SJCRH30 (cell line): ENCODE results near the gene ST8SIA6. TPM values are rescaled to one million over a fixed set of nuclear protein-coding genes. Genes with fewer than 3 reads are reported as not detected.

Experiments
- DNase-seq, 2 experiments: peaks; one replicate each; pipeline ENCODE4 v3.0.0-alpha.2; 2015 to 2020
- H3K27ac ChIP-seq: fragments of 250-450 bp; sonication (Bioruptor Pico); 2 replicates; pipeline ENCODE4 v1.5.1; 2020; ENCODE audit warnings: mild to moderate bottlenecking, moderate library complexity
- H3K27me3 ChIP-seq: fragments of 250-450 bp; sonication (Bioruptor Pico); 2 replicates; pipeline ENCODE4 v1.5.1; 2020; ENCODE audit warnings: mild to moderate bottlenecking, moderate library complexity
- H3K36me3 ChIP-seq: fragments of 250-450 bp; sonication (Bioruptor Pico); 2 replicates; pipeline ENCODE4 v1.5.1; 2020; ENCODE audit warnings: mild to moderate bottlenecking, moderate library complexity
- H3K4me1 ChIP-seq: fragments of 250-450 bp; sonication (Bioruptor Pico); 2 replicates; pipeline ENCODE4 v1.5.1; 2020; ENCODE audit warnings: mild to moderate bottlenecking, moderate library complexity
- H3K4me3 ChIP-seq: fragments of 250-450 bp; sonication (Bioruptor Pico); 2 replicates; pipeline ENCODE4 v1.5.1; 2020; ENCODE audit warnings: mild to moderate bottlenecking, moderate library complexity
- H3K9me3 ChIP-seq: fragments of 250-450 bp; sonication (Bioruptor Pico); replicated peaks from 2 replicates; pipeline ENCODE4 v1.5.1; 2020; ENCODE audit warnings: mild to moderate bottlenecking, moderate library complexity
- total RNA-seq: library from RNA; depleted of rRNA; stranded (reverse); fragments of >200 nt; shearing (Covaris generic); gene quantifications from 2 replicates; pipeline ENCODE4 v1.2.3, GENCODE V29; 2014

ST8SIA6 gene
- total RNA-seq, 1 experiment from 2014 or later = not detected

DNA sequence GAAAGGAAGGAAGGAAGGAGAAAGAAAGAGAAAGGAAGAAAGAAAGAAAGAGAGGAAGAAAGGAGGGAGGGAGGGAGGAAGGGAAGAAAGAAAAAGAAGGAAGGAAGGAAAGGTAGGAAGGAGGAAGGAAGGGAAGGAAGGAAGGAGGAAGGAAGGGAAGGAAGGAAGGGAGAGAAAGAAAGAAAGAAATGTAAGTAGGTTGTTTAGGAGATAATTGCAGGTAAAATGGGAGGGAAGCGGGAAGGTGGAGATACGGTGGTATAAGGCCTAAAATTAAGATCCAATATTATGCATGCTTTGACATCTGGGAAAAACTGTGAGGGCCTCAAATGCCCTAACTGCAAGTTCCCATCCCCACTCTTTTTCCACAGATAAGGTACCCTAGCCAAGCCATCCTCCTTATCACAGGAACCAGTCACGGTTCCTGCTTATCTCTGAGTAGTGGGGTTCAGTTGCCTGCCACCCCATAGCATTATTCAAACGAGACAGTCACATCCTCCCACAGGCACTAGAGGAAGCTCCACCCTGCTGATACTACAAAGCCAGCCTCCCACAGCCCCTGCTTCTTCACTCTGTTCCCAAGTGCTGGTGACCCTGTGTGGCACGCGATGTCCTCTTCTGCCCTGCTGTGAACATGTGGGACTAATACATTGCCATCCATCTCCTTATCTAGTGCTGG is 28.7 kb downstream of the ST8SIA6 start:
- no peak overlapping the region for H3K4me3 ChIP-seq
- no peaks in the 10 kb centered on the region for H3K4me1 ChIP-seq

DNA sequence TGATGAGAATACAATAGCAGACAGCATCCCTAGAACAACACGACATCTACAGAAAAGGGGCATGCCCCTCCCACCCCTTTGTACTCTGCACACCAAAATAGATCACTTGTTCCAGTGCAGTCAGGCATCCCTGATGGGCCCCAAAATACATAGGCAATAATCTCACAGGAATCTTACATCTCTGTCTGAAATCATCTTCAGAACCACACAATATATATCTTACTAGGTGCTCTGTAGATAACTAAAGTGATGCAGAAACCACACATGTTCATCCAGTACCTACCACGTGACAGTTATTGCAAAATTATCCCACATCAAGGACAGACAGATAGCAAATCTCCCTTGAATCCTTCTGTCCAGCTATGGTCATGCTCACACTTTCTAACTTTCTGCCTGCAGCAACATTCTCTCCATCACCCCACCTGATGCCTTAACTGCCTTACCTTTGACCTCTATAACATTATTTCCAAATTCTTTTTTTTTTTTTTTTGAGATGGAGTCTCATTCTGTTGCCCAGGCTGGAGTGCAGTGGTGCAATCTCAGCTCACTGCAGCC is 30.7 kb downstream of the ST8SIA6 start:
- no peak overlapping the region for H3K4me3 ChIP-seq
- H3K27ac ChIP-seq = no peak overlapping the region
- no peaks in the 10 kb centered on the region for H3K4me1 ChIP-seq
- no peak for DNase-seq
- no peaks in the 10 kb centered on the region for H3K36me3 ChIP-seq
- H3K27me3 ChIP-seq = no peaks in the 10 kb centered on the region
- no peaks in the 10 kb centered on the region for H3K9me3 ChIP-seq

More for the DNA sequence above, 28.7 kb downstream of the ST8SIA6 start:
- Histone ChIP-seq H3K27me3 (no peaks in the 10 kb centered on the region), H3K9me3 (no peaks in the 10 kb centered on the region), H3K27ac (no peak overlapping the region), H3K36me3 (no peaks in the 10 kb centered on the region)
- DNase-seq = no peak

DNA sequence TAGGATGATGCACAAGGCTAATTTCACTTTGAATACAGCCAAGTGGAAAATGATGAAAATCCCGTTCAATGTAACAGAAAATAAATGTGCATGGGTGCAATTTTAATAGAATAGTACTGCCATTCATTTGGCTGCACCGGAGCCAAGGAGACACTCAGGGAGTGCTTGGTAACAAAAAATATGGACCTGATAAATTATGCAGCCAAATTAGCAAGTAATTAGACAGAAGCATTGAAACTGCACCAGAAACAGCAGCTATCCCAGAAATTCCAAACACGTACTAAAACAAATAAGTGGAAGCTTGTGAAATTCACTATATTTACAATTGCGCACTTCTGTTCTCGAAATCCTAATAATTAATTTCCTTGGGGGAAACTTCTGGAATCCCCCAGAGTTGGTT is 31.5 kb downstream of the ST8SIA6 start:
- no peak for DNase-seq
- H3K9me3 ChIP-seq = no peaks in the 10 kb centered on the region
- no peaks in the 10 kb centered on the region for H3K4me1 ChIP-seq
- no peaks in the 10 kb centered on the region for H3K27me3 ChIP-seq
- H3K27ac ChIP-seq = no peak overlapping the region
- H3K36me3 ChIP-seq = no peaks in the 10 kb centered on the region
- no peak overlapping the region for H3K4me3 ChIP-seq

DNA sequence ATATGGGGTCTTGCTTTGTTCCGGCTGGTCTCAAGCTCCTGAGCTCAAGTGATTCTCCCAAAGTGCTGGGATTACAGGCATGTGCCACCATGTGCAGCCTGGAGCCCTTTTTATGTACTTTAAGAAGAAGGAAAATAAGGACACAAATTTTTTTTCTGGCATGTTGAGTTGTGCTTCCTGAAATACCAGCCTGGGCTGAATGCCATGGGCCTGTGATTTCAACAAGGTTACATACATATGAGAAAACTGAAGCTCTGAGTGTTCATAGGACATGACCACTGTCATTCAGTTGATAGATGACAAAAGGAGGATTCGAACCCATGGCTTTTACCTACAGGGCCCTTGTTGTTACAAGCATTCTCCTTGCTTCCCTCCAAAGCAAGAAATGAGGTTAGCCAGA is 36.1 kb downstream of the ST8SIA6 start:
- Histone ChIP-seq H3K4me3 (no peak overlapping the region), H3K4me1 (no peaks in the 10 kb centered on the region), H3K36me3 (no peaks in the 10 kb centered on the region), H3K27ac (no peak overlapping the region), H3K27me3 (no peaks in the 10 kb centered on the region), H3K9me3 (no peaks in the 10 kb centered on the region)
- no peak for DNase-seq

DNA sequence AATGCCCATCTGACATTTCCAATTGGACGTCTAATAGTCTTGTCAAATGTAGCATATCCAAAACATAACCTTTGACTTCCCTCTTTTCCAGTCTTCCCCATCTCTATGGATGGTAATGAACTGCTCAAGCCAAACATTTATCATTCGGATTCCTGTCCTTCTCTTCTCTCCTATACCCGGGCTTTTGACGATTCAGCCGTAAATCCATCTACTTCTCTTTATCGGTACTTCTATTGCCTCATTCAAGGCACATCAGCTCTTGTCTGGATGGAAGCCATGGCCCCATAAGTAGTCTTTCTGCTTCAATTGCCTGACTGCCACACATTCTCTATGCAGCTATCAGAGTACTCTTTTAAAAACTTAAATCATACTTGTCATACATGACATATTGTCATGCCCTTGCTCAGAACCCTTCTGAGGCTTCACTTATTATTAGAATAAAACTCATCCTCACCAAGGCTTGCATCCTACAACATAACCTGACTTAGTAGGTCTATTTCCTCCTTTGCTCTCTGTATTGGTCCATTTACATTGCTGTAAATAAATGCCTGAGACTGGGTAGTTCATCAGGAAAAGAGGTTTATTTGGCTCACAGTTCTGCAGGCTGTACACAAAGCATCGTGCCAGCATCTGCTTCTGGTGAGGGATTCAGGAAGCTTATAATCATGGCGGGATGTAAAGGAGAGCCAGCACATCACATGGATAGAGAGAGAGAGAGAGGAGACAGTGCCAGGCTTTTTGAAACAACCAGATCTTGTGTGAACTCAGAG is 37.8 kb downstream of the ST8SIA6 start:
- no peaks in the 10 kb centered on the region for H3K36me3 ChIP-seq
- no peak overlapping the region for H3K4me3 ChIP-seq
- no peak for DNase-seq
- H3K27me3 ChIP-seq = no peaks in the 10 kb centered on the region
- no peak overlapping the region for H3K27ac ChIP-seq
- no peaks in the 10 kb centered on the region for H3K4me1 ChIP-seq
- no peaks in the 10 kb centered on the region for H3K9me3 ChIP-seq

DNA sequence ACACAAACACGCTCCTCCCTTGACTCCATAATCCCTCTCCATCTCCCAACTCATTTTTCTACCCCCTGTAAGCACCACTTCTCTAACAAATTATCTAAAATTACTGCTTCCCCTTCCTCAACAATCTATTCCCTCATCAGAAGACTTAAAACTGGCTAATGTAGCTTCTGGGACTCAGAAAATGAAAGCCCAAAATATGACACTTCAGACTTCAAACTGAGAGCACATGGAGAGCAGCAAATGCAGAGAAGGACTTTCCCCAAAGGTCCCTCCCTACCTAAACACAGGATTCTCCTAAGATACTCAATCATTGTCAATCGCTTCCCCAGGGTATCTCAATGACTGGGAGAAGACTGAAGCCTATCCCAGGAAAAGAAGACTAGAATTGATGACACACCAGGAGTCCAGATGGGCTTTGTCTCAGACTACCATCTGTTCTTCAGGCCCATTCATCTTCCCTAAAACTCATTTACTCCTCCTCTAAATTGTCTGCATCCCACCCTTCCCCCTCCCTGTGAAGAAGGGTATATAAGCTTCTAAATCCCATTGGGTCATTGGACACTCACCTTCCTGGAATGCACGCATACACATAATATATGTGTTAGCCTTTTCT is 39.2 kb downstream of the ST8SIA6 start:
- H3K4me1 ChIP-seq = no peaks in the 10 kb centered on the region
- no peak overlapping the region for H3K4me3 ChIP-seq
- DNase-seq = no peak
- no peaks in the 10 kb centered on the region for H3K9me3 ChIP-seq
- H3K27ac ChIP-seq = no peak overlapping the region
- no peaks in the 10 kb centered on the region for H3K36me3 ChIP-seq
- no peaks in the 10 kb centered on the region for H3K27me3 ChIP-seq

DNA sequence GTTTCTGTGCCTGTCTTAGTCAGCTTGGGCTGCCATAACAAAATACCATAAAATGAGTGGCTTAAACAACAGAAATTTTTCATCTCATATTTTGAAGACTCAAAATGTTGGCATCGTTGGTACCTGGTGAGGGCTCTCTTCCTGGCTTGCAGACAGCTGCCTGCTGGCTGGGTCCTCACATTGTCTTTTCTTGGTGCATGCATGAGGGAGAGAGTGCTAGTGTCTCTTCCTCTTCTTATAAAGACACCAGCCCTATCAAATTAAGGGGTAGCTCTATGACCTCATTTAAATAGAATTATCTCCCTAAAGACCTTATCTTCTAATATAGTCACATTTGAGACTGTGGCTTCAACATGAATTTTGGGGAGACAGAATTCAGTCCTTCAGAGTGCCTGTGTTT is 39.9 kb downstream of the ST8SIA6 start:
- H3K36me3 ChIP-seq = no peaks in the 10 kb centered on the region
- H3K9me3 ChIP-seq = no peaks in the 10 kb centered on the region
- no peaks in the 10 kb centered on the region for H3K4me1 ChIP-seq
- no peak overlapping the region for H3K27ac ChIP-seq
- no peak overlapping the region for H3K4me3 ChIP-seq
- no peak for DNase-seq
- no peaks in the 10 kb centered on the region for H3K27me3 ChIP-seq

DNA sequence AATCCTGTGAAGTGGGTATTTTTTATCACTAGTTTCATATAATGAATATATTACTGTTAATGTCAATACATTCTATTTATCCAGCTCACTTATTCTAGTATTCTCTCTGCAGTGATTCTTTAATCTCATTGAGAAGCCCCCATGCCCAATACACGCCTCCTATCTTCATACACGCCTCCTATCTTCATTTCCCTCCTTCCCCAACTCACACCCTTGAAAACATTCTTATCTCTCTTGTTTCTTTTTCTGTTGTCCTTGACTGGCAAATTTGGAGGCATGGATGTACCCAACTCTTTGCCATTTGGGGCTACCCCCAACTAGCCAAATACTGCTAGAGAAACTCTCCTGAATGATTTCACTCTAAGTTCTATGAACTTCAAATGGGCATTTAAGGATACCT is 40.5 kb downstream of the ST8SIA6 start:
- no peak overlapping the region for H3K27ac ChIP-seq
- no peak for DNase-seq
- H3K4me1 ChIP-seq = no peaks in the 10 kb centered on the region
- H3K4me3 ChIP-seq = no peak overlapping the region
- no peaks in the 10 kb centered on the region for H3K27me3 ChIP-seq
- H3K9me3 ChIP-seq = no peaks in the 10 kb centered on the region
- H3K36me3 ChIP-seq = no peaks in the 10 kb centered on the region

DNA sequence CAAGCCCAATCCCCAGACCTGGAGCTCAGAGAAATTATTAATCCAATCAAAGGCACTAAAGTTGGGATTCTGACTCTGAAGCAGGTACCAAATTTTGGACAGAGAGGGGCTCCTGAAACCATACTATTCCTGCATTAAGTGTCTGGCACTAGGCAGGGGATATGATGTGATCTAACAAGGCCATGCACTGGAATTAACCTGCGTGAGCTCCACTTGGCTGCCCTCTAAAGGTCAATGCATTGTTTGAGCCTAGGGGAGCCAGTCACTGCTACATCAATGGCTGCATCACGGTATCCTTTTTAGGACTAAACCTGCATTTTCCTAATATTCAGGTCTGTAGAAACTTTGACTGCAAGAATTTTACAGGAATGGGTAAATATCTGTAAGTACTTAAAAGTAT is 42.1 kb downstream of the ST8SIA6 start:
- DNase-seq = peak in 1 of 2 experiments; percentile 11
- Histone ChIP-seq H3K4me1 (no peaks in the 10 kb centered on the region), H3K27me3 (no peaks in the 10 kb centered on the region), H3K9me3 (no peaks in the 10 kb centered on the region), H3K27ac (no peak overlapping the region), H3K4me3 (no peak overlapping the region), H3K36me3 (no peaks in the 10 kb centered on the region)

DNA sequence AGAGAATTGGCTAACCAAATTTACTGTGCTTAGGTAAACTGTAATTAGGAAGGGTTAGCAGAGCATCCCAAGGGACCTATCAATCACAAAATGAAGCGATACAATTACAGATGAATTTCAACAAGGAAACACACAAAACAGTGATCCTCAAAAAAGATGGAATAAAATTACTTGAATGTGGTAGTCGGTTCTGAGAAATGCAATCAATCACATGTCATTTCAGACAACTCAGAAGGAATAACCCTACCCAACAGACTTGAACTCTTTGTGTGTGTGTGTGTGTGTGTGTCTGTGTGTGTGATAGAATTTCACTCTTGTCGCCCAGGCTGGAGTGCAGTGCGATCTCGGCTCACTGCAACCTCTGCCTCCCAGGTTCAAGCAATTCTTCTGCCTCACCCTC is 43.5 kb downstream of the ST8SIA6 start:
- Histone ChIP-seq H3K4me3 (no peak overlapping the region), H3K27ac (no peak overlapping the region), H3K9me3 (no peaks in the 10 kb centered on the region), H3K27me3 (no peaks in the 10 kb centered on the region), H3K4me1 (no peaks in the 10 kb centered on the region), H3K36me3 (no peaks in the 10 kb centered on the region)
- no peak for DNase-seq

DNA sequence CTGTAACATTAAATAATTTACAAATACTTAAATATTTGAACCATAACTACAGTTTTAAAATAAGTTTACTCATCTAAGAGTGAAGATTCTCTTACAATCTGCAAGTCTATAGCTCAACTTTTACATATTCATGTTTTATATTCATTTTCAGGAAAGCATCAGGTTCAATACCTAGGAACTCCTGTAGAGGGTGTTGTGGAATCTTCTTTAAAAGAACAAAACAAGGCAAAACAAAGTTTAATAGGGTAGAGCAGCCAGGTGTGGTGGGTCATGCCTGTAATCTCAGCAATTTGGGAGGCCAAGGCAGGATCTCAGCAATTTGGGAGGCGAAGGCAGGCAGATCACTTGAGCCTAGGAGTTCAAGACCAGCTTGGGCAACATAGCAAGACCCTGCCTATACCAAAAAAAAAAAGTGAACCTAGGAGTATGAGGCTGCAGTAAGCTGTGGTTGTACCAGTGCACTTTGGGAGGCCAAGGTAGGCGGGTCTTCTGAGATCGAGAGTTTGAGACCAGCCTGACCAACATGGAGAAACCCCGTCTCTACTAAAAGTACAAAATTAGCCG is 45.1 kb downstream of the ST8SIA6 start:
- H3K4me3 ChIP-seq = no peak overlapping the region
- H3K27me3 ChIP-seq = no peaks in the 10 kb centered on the region
- DNase-seq = peak in 1 of 2 experiments; percentile 16
- H3K36me3 ChIP-seq = no peaks in the 10 kb centered on the region
- H3K27ac ChIP-seq = no peak overlapping the region
- H3K9me3 ChIP-seq = no peaks in the 10 kb centered on the region
- no peaks in the 10 kb centered on the region for H3K4me1 ChIP-seq

DNA sequence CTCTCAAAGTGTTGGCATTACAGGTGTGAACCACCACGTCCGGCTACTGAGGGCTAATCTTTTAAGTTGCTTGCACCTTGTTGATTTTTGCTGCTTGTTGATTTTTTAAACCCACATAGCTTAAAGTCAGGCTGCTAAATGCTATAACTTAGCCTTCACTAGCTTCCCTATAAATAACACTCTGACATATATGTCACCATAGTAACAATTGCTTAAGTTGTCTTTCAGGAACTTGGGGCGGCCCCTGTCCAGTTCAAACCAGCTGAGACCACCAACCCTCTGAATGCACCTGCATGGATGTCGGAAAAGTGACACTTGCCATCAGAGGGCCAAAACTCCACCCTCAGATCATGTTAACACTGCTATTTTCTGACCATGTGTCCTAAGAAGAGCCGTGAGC is 47.3 kb downstream of the ST8SIA6 start:
- no peaks in the 10 kb centered on the region for H3K27me3 ChIP-seq
- no peaks in the 10 kb centered on the region for H3K4me1 ChIP-seq
- no peaks in the 10 kb centered on the region for H3K36me3 ChIP-seq
- no peak for DNase-seq
- no peak overlapping the region for H3K27ac ChIP-seq
- H3K9me3 ChIP-seq = no peaks in the 10 kb centered on the region
- H3K4me3 ChIP-seq = no peak overlapping the region

DNA sequence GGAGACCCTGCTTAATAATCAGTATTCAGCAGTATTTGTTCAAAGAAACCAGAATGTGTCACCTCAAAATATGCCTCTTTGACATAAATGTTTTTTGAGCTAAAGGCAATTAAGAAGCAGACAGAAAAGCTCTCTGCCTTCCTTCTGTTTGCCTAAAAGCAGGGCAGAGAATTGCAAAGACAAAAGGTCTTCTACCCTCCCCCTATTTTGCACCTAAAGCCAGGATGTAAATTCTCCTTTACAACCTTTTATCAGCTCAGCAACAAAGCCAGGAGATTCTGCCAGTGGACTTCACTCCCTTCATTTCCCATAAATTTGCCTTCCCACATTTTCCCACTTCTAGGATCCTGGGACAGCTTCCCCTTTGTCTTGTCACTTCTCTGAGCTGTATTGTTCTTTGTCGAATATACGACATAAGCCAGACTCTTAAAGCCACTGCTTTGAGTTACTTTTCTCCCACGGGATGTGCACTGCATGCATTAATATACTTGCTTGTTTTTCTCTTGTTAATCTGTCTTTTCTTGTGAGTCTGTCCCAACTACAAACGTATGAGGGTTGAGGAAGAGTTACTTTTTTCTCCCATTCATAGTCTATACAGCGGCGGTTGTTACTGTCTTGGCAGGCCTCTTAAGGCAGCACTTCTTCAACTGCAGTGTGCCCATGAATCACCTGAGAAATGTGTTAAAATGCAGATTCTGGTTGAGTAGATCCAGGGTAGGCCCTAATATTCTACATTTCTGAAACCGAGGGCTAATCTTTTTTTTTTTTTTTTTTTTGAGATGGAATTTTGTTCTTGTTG is 48.2 kb downstream of the ST8SIA6 start:
- H3K27ac ChIP-seq = no peak overlapping the region
- H3K9me3 ChIP-seq = no peaks in the 10 kb centered on the region
- H3K27me3 ChIP-seq = no peaks in the 10 kb centered on the region
- no peaks in the 10 kb centered on the region for H3K36me3 ChIP-seq
- H3K4me1 ChIP-seq = no peaks in the 10 kb centered on the region
- no peak for DNase-seq
- no peak overlapping the region for H3K4me3 ChIP-seq

DNA sequence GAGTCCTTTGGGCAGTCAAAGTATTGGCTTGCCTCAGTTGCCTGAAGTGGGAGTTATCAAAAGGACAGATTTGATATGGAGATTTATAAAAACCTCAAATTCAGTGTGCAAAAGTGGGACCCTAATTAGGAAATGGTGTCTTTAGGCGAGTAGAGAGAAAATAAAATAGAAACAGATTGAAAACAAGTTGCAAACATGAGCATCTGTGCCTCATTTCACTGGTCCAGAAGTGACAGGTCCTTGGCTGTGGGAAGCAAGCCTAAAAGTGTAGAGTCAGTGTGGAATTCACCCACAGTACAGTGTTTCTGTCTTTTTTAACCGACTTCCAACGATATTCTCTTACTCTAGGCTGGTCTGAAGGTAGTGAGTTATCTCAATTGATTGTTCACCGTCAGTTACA is 51.2 kb downstream of the ST8SIA6 start:
- no peaks in the 10 kb centered on the region for H3K36me3 ChIP-seq
- H3K9me3 ChIP-seq = no peaks in the 10 kb centered on the region
- no peaks in the 10 kb centered on the region for H3K4me1 ChIP-seq
- H3K27ac ChIP-seq = no peak overlapping the region
- H3K4me3 ChIP-seq = no peak overlapping the region
- no peak for DNase-seq
- no peaks in the 10 kb centered on the region for H3K27me3 ChIP-seq
